G401 (cell line): ENCODE data around the gene CDC40. TPM values are rescaled to one million over a fixed set of nuclear protein-coding genes. Genes with fewer than 3 reads are reported as not detected.
"Not testable (repeated sequence)": the region's sequence is repeated elsewhere in the genome, so short reads cannot be mapped to it uniquely, and the experiment has no call there.

Source experiments
- DNase-seq: peaks from one replicate; pipeline ENCODE4 v3.0.0-alpha.2; 2015; ENCODE audit warnings: low spot score
- in situ Hi-C: cut with HindIII; loops from 2 replicates; pipeline ENCODE4 v1.10.0; 2016; ENCODE audit warnings: low sequenced_read_pairs, mixed read lengths
- total RNA-seq: library from RNA; depleted of rRNA; stranded (reverse); fragments of >200 nt; shearing (Covaris generic); gene quantifications from 2 replicates; pipeline ENCODE4 v1.2.3, GENCODE V29; 2014

CDC40 gene
- total RNA-seq, 1 experiment from 2014 or later, result 21.8 TPM

DNA sequence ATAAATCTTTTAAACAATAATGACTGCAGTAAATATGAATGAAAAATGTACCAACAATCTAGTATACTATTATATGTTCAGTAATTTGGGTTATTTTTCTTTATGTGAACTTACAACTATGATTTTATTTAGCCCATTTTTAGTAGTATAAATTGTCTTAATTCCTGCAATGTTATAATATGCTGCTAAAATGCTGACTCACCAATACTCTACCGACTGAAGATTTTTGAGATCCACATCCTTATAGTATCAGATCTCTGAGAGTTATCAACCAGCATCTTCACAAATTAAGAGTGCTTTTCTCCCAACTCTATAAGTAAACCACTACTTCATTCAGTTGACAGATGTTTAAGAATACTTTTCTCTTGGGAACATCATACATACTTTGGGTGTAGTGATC, 16.6 kb downstream of the CDC40 start:
- no peak for DNase-seq
- in situ Hi-C loops, result no loop called here

DNA sequence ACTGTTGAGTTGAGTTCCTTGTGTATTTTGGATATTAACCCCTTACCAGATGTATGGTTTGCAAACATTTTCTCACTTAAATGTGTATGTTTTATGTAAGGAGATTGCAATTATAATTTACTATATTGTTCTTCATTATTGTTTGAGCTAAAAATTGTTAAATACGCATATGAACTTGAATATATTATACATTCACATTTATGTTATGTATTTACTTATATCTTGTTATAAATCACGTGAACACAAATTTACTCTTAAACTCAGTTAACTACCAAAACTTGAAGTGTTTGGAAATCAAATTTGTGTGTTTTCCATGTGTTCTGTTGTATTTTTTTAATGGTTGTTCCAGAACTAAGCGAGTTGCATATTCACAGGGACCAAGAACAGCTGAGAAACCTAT, 18.3 kb downstream of the CDC40 start:
- in situ Hi-C loops, result no loop called here
- DNase-seq, result no peak

DNA sequence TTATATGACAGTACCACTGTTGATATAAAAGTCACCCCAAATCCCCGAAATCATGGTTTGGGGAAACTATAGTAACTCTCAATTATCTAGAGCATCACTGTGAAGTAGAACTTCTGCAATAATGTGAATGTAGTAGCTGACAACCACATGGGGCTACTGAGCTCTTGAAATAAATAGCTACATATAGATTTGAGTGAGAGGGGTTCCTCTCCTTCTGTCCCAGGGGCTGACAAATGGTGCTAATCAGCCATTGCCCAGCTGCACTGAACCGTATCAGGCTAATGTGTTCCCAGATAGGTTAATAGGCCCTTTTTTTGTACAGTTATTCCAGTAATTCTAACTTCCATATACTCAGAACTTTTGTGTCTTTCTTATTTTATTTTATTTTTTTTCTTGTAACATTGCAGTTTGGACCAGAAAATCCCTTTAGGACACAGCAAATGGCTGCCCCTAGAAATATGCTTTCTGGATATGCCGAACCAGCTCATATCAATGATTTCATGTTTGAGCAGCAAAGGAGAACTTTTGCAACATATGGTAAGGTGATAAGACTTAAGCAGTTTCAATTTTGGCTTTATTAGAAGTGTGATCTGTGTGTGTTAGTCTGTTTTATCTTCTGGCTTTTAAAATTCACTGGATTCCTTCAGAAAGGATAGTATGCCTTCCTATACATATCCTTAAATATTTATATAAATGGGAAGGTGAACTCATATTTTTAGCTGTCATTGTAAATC, 21.1 kb downstream of the CDC40 start:
- DNase-seq, result no peak
- in situ Hi-C loops, result no loop called here

- DNase-seq, result no peak
- in situ Hi-C loops, result no loop called here
Measured at GRCh38 chr6:110207652-110208051, 27.4 kb downstream of the CDC40 start.

DNA sequence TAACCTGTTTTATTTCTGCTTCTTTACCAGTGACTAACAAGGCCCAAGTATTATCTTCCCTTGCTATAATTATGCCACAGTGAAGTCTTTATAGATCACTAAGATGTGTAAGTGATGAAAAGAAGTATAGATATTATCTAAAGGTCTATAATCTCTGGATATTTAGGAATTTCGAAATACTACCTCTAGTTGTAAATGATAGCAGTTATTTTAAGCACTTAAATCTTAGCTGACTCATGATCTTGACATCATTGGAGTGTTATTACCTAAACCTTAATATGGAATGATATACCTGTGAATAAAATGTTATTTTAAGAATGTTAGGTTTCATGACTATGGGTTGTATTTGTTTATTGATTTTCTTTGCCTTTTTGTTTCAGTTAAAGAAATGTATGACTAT, 31.5 kb downstream of the CDC40 start:
- in situ Hi-C loops, result no loop called here
- DNase-seq, result no peak

DNA sequence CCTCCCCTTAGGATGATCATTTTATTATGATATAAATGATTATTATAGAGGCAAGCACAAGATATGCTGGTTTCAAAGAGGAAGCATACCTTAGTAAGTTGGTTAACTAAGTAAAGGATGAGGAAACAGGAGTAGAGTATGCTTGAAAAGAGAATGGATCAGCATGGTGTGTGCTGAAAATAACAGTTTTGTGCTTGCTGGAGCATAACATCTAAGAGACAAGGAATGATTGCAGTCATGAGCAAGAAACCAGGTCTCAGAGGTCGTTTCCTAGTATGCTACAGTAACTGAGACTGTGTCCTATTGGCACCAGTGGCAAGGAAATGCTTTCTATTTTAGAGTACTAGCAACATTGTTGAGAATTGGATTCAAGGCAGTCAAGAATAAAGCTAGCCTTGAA, 34.1 kb downstream of the CDC40 start:
- in situ Hi-C loops, result no loop called here
- no peak for DNase-seq

DNA sequence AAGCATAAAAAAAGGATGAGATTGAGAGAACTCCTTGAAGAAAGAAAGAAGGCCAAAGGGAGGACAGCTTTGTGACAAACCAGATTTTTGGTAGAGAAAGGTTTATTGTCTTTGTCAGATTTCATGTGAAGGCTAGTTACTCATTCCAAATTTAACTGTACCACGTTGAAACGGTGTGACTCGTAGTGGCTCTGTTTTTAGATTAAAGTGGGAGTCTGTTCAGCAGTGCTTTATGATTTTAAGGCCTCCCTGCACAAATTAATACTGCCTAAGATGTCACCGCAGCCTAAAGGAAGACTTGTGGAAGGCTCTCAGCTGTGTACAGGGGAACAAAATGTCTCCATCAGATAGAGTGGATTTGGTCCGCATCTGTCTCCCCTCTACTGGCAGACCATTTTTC, 35.9 kb downstream of the CDC40 start:
- in situ Hi-C loops, result no loop called here

DNA sequence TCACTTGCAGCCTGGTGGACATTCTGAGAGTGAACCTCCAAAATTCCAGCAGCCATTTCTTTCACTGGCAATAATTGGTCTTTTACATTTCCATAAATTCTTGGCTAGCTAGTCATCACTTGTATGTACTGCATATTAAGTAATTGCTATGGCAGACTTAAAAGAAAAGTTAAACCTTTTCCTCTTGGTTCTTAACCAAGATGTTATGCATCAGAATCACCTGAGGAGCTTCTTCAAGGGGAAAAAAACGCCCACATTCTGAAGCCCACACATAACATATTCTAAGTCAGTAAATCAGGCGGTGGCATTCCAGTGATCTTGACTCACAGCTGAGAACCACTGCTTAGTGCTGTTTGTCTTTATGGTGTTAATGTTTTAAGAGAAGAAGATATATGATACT, 37.0 kb downstream of the CDC40 start:
- DNase-seq, result no peak
- in situ Hi-C loops, result no loop called here

More for the DNA sequence above, 35.9 kb downstream of the CDC40 start:
- DNase-seq, result no peak

DNA sequence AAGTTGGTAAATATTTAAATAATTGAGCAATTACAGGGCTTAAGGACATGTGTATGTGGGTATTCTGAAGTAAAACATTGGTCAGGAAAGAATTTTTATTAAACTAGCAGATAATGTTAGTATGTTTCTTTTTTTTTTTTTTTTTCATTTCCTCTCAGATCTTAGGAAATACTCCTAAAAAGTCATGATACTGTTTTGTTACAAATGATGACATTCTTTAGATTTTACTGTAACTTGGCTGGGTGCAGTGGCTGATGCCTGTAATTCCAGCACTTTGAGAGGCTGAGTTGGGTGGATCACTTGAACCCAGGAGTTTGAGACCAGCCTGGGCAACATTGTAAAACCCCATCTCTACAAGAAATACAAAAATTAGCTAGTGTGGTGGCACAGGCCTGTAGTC, 41.5 kb downstream of the CDC40 start:
- in situ Hi-C loops, result no loop called here
- DNase-seq, result no peak

DNA sequence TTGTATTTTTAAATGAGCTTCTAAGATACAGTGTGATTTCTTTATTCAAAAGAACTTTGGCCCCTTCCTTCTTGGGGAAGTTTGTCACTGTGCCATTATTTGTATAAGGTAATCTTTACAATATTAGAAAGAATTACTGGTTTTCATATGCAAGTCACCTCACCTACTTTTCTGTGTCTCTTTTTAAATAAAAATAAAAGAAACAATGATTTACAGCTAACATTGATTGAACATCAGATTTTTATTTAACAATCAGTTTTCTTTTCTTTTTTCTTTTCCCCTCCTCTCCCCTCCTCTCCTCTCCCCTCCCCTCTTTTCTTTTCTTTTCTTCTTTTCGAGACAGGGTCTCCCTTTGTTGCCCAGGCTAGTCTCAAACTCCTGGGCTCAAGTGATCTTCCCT, 46.0 kb downstream of the CDC40 start:
- in situ Hi-C loops, result no loop called here
- no peak for DNase-seq

DNA sequence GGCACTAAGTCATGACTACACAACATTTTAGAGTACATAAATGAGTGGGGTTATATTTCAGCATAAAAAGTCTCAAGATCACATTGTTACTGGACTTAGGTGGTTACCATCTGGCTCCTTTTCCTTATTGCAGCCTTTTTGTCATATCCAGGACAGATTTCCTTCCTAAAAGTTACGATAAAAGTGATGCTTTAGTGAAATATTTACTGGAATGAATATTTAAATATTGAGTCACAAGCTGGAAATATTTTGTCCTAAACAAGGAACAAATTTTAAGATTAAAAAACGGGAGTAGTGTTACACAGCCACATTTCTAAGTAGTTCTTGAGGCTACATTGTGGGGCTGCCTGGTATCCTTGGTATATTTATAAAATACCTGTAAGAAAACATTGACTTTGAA, 52.2 kb downstream of the CDC40 start:
- no peak for DNase-seq
- in situ Hi-C loops, result no loop called here

GRCh38 chr6:110233770-110234374, 53.6 kb downstream of the CDC40 start:
- in situ Hi-C loops, result no loop called here
- DNase-seq, result no peak

DNA sequence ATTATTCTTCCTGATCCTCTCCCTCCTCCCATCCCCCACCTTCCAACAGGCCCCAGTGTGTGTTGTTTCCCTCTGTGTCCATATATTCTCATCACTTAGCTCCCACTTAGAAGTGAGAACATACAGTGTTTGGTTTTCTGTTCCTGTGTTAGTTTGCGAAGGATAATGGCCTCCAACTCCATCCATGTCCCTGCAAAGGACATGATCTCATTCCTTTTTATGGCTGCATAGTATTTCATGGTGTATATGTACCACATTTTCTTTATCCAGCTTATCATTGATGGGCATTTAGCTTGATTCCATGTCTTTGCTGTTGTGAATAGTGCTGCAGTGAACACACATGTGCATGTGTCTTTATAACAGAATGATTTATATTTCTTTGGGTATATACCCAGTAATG, 55.8 kb downstream of the CDC40 start:
- in situ Hi-C loops, DNase-seq: not testable (repeated sequence)

DNA sequence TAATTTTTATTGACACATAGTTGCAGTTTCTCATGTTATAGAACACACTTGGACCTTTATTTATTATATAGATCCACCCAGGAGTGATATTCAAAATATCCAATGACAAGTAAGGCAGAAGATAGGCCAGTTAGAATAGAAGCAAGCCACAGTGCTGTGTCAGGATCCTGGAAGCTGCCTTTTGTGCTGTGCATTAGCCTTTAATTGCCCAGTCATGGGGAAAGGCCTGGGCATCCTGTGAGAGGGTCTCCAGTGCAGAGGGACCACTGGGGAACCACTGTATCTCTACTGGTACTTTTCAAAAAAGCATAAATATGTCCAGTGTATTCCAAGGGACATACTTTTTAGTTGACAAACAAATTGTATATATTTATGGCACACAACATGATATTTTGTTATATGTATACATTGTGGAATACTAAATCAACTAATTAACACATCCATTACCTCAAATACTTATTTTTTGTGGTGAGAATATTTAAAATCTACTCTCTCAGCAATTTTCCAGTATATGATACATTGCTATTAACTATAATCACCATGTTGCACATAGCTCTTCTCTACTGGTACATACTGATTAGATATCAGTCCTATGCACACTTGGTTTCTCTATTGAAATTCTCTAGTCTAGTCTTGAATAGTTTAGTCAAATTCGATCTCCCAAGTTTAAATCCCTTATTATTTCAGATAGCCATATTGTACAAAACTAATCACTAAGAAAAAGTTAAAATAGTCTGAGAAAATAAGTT, 59.5 kb downstream of the CDC40 start:
- DNase-seq, result no peak
- in situ Hi-C loops, result no loop called here

DNA sequence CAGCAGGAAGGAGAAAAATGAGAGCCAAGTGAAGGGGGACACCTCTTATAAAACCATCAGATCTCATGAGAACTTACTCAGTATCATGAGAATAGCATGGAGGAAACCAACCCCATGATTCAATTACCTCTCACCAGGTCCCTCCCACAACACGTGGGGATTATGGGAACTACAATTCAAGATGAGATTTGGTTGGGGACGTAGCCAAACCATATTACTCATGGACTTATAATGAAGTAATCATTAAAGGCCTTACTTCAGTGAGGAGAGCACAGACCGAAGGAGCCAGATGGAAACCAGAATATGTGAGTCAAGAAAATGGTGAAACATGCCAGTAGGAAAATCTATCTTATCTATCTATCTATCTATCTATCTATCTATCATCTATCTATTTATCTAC, 64.4 kb downstream of the CDC40 start:
- in situ Hi-C loops, DNase-seq: not testable (repeated sequence)

GRCh38 chr6:110246378-110246777, 66.2 kb downstream of the CDC40 start:
- in situ Hi-C loops, result no loop called here
- DNase-seq, result no peak

- in situ Hi-C loops, result no loop called here
- DNase-seq, result no peak
Measured at GRCh38 chr6:110246900-110247546, 66.8 kb downstream of the CDC40 start.

- in situ Hi-C loops, result no loop called here
- no peak for DNase-seq
Measured at GRCh38 chr6:110250058-110250457, 69.8 kb downstream of the CDC40 start.

- DNase-seq, result no peak
- in situ Hi-C loops, result no loop called here
Measured at GRCh38 chr6:110250838-110251237, 70.6 kb downstream of the CDC40 start.

GRCh38 chr6:110255211-110255750, 75.1 kb downstream of the CDC40 start:
- in situ Hi-C loops, result no loop called here
- no peak for DNase-seq
